PFSK-1 (cell line): ENCODE measurements around the gene ZNF585A.

Source experiments
- POLR2AphosphoS5 ChIP-seq: IDR thresholded peaks from 2 replicates; pipeline ENCODE4 v1.6.1; 2012; ENCODE audit warnings: low read depth, mild to moderate bottlenecking, control low read depth, low read length, moderate library complexity
- SIN3A ChIP-seq: IDR thresholded peaks from 2 replicates; pipeline ENCODE4 v1.6.1; 2012; ENCODE audit warnings: mild to moderate bottlenecking, low read length, moderate library complexity, borderline replicate concordance; ENCODE audit not compliant: insufficient read depth
- TAF1 ChIP-seq: IDR thresholded peaks from 2 replicates; pipeline ENCODE4 v1.6.1; 2012; ENCODE audit warnings: low read length, control low read depth, borderline replicate concordance; ENCODE audit not compliant: insufficient read depth
- TF ChIP-seq, protein P1 (sequence below), 2 experiments: IDR thresholded peaks; 2 replicates each; pipeline versions ENCODE4 v1.6.1 to v1.8.0; 2011 to 2012; ENCODE audit warnings: low read depth in 2 of 2, low read length in 2 of 2, control low read depth in 1 of 2, inconsistent platforms in 1 of 2, mild to moderate bottlenecking in 1 of 2, moderate library complexity in 1 of 2; ENCODE audit not compliant: insufficient read depth in 1 of 2

GRCh38 chr19:37128821-37129177 is 43.7 kb downstream of the ZNF585A start:
- TF ChIP-seq POLR2AphosphoS5: no peak
- no peak for TF ChIP-seq TAF1
- TF ChIP-seq, protein P1, sequence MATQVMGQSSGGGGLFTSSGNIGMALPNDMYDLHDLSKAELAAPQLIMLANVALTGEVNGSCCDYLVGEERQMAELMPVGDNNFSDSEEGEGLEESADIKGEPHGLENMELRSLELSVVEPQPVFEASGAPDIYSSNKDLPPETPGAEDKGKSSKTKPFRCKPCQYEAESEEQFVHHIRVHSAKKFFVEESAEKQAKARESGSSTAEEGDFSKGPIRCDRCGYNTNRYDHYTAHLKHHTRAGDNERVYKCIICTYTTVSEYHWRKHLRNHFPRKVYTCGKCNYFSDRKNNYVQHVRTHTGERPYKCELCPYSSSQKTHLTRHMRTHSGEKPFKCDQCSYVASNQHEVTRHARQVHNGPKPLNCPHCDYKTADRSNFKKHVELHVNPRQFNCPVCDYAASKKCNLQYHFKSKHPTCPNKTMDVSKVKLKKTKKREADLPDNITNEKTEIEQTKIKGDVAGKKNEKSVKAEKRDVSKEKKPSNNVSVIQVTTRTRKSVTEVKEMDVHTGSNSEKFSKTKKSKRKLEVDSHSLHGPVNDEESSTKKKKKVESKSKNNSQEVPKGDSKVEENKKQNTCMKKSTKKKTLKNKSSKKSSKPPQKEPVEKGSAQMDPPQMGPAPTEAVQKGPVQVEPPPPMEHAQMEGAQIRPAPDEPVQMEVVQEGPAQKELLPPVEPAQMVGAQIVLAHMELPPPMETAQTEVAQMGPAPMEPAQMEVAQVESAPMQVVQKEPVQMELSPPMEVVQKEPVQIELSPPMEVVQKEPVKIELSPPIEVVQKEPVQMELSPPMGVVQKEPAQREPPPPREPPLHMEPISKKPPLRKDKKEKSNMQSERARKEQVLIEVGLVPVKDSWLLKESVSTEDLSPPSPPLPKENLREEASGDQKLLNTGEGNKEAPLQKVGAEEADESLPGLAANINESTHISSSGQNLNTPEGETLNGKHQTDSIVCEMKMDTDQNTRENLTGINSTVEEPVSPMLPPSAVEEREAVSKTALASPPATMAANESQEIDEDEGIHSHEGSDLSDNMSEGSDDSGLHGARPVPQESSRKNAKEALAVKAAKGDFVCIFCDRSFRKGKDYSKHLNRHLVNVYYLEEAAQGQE (IDR thresholded peaks at IDR 0.05; ENCODE audit: insufficient read depth in 1 of 2, low read depth in 2 of 2, low read length in 2 of 2): no peak
- no peak for TF ChIP-seq SIN3A
